ENCODE results near the gene COMP.

GRCh38 chr19:18774782-18775444 is 16.2 kb downstream of the COMP start:
- TF ChIP-seq CTCF (IDR thresholded peaks at IDR 0.05; ENCODE audit: insufficient read depth, low read depth, low read length) (no peak), EZH2 (IDR thresholded peaks at IDR 0.05; ENCODE audit: insufficient read depth, low read length) (no peak)
